DND-41 (cell line): Measurements from ENCODE around the gene ARMH3.

ENCODE experiments used
- EZH2 ChIP-seq: IDR thresholded peaks from 3 replicates; pipeline ENCODE4 v1.6.1; 2012; ENCODE audit warnings: borderline replicate concordance, low read depth, mild to moderate bottlenecking, moderate library complexity, low read length, inconsistent platforms; ENCODE audit not compliant: severe bottlenecking
- TF ChIP-seq, protein P1 (sequence below): IDR thresholded peaks from 2 replicates; pipeline ENCODE4 v1.5.1; 2012; ENCODE audit warnings: borderline replicate concordance, low read length, moderate library complexity, mild to moderate bottlenecking; ENCODE audit not compliant: poor library complexity, severe bottlenecking; ENCODE audit errors: extremely low read depth

DNA sequence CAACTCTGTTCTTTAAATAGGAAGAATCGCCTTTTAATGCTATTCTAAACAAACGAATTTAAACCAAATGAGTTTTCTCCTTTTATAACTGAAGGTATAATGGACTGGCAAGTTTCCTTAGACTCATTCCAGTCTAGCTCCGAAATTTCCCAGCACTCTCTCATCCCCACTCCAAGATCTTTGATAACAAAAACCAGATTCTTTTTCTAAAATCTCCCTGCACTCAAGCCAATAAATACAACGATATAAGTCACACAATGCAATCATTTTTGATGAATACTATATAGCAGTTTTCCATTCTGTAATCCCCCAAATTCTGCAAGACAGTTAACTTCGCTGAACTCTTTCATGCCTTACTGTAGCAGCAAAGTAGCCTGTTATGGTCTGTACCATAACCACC, 239.6 kb downstream of the ARMH3 start:
- TF ChIP-seq, protein P1, sequence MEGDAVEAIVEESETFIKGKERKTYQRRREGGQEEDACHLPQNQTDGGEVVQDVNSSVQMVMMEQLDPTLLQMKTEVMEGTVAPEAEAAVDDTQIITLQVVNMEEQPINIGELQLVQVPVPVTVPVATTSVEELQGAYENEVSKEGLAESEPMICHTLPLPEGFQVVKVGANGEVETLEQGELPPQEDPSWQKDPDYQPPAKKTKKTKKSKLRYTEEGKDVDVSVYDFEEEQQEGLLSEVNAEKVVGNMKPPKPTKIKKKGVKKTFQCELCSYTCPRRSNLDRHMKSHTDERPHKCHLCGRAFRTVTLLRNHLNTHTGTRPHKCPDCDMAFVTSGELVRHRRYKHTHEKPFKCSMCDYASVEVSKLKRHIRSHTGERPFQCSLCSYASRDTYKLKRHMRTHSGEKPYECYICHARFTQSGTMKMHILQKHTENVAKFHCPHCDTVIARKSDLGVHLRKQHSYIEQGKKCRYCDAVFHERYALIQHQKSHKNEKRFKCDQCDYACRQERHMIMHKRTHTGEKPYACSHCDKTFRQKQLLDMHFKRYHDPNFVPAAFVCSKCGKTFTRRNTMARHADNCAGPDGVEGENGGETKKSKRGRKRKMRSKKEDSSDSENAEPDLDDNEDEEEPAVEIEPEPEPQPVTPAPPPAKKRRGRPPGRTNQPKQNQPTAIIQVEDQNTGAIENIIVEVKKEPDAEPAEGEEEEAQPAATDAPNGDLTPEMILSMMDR: no peak
- TF ChIP-seq EZH2: no peak
